ENCODE data around the gene SCMH1. TPM values are rescaled to one million over a fixed set of nuclear protein-coding genes. Genes with fewer than 3 reads are reported as not detected.
A peak's percentile ranks its signal among the peaks of the same experiment; 100 is the strongest.

The SCMH1 gene
- total and polyA plus RNA-seq, 2 of the 4 experiments (the other 2 are of a cell fraction): 9.0 to 19.4 TPM

DNA sequence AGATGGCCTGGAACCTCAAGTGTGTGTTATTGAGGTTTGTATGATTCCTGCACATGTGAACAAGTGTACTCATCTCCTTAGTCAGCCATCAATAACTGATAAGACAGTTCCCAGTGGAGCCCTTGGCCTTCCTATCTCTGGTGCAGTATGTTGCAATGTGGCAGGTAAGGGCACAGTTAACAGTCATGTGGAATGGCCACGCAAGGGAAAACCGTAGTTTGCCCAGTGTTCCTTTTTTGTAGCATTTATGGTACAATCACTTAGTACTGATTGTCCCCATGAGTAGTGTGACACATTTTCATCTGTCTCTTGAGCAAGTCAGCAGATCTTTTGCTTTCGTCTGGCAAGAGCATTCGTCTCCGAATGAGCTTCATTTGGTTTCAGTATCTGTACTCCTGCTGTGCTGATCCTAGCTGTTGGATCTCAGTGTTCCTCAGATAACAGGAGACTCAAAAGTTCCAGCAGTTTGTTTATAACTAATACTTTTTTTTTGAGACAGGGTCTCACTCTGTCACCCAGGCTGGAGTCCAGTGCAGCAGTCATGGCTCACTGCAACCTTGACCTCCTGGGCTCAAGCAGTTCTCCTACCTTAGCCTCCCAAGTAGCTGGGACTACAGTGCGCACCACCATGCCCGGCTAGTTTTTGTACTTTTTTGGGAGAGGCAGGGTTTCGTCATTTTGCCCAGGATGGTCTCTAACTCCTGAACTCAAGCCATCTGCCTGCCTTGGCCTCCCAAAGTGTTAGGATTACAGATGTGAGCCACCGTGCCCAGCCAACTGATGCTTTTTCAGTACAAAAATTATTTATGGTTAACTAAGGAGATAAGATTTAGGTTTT, 254.4 kb downstream of the SCMH1 start:
- CTCF ChIA-PET: interaction anchor here (1.0 kb wide), 1 partner anchor 15 kb away, joined by 4 read pairs; no protein-coding TSS in a partner anchor
- WGBS, 2 experiments (ENCODE audit: extremely low coverage in 2 of 2, insufficient read length in 1 of 2): 97% methylated on average over 6 of the region's 9 CpGs; no CpG with 5 or more reads in 1 of the 2 experiments
- peaks cover 13% of the 10 kb centered on the region for H3K9me1 ChIP-seq (ENCODE audit: insufficient read depth, low read length)
- H4K91ac ChIP-seq (ENCODE audit: insufficient read depth, low read depth, low read length): no peak overlapping the region
- peaks cover 39% of the 10 kb centered on the region for H3K36me3 ChIP-seq (ENCODE audit: control insufficient read depth, insufficient read depth, low read length)
- no peak overlapping the region; the same call in 1 of the 2 replicates for H2AK5ac ChIP-seq (ENCODE audit: low read depth, low read length)
- peaks cover 41 to 67% of the 10 kb centered on the region in 2 experiments for H3K79me1 ChIP-seq (ENCODE audit: low read depth in 1 of 2, low read length in 2 of 2)
- dilution Hi-C loops (cut with HindIII; ENCODE audit: low sequenced_read_pairs, unreplicated experiment) (no loop called here), intact Hi-C loops (cut with micrococcal nuclease) (no loop called here), in situ Hi-C loops (cut with MboI; ENCODE audit: low sequenced_read_pairs) (no loop called here)
- DNase-seq (no peak), ATAC-seq (ENCODE audit: low read depth) (no peak)
- H3K27ac ChIP-seq (ENCODE audit: insufficient read depth, low read length): no peak overlapping the region
- no peak overlapping the region for H3K18ac ChIP-seq (ENCODE audit: low read depth, low read length)
- BruUV-seq (replicated peaks): no TSS peak
- no peak overlapping the region for H2AK9ac ChIP-seq (replicated peaks; ENCODE audit: low read depth, low read length, poor library complexity)
- no peak overlapping the region for H2AFZ ChIP-seq (replicated peaks; ENCODE audit: low read length, poor library complexity)
- no peak for TF ChIP-seq FOS (IDR thresholded peaks at IDR 0.05; ENCODE audit: low read depth, low read length)
- no peak for TF ChIP-seq RCOR1 (IDR thresholded peaks at IDR 0.05; ENCODE audit: insufficient replicate concordance, low read length)
- TF ChIP-seq CEBPB (IDR thresholded peaks at IDR 0.05; ENCODE audit: low read depth, low read length): no peak
- TF ChIP-seq, protein P1, sequence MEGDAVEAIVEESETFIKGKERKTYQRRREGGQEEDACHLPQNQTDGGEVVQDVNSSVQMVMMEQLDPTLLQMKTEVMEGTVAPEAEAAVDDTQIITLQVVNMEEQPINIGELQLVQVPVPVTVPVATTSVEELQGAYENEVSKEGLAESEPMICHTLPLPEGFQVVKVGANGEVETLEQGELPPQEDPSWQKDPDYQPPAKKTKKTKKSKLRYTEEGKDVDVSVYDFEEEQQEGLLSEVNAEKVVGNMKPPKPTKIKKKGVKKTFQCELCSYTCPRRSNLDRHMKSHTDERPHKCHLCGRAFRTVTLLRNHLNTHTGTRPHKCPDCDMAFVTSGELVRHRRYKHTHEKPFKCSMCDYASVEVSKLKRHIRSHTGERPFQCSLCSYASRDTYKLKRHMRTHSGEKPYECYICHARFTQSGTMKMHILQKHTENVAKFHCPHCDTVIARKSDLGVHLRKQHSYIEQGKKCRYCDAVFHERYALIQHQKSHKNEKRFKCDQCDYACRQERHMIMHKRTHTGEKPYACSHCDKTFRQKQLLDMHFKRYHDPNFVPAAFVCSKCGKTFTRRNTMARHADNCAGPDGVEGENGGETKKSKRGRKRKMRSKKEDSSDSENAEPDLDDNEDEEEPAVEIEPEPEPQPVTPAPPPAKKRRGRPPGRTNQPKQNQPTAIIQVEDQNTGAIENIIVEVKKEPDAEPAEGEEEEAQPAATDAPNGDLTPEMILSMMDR (conservative IDR thresholded peaks at IDR 0.05; ENCODE audit: low read depth, low read length): no peak
- no peak for TF ChIP-seq MXI1 (IDR thresholded peaks at IDR 0.05; ENCODE audit: borderline replicate concordance, low read depth, low read length)
- TF ChIP-seq MAZ (IDR thresholded peaks at IDR 0.05; ENCODE audit: borderline replicate concordance, low read depth, low read length): no peak
- no peak for TF ChIP-seq RAD21 (IDR thresholded peaks at IDR 0.05; ENCODE audit: low read length)
- TF ChIP-seq, protein P2, sequence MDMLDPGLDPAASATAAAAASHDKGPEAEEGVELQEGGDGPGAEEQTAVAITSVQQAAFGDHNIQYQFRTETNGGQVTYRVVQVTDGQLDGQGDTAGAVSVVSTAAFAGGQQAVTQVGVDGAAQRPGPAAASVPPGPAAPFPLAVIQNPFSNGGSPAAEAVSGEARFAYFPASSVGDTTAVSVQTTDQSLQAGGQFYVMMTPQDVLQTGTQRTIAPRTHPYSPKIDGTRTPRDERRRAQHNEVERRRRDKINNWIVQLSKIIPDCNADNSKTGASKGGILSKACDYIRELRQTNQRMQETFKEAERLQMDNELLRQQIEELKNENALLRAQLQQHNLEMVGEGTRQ (IDR thresholded peaks at IDR 0.05; ENCODE audit: low read depth, low read length): no peak
- no peak for TF ChIP-seq CHD1 (IDR thresholded peaks at IDR 0.05; ENCODE audit: low read depth, low read length)
- no peak for TF ChIP-seq RFX5 (IDR thresholded peaks at IDR 0.05; ENCODE audit: low read depth, low read length)
- TF ChIP-seq NFE2L2 (IDR thresholded peaks at IDR 0.05; ENCODE audit: low read depth, low read length): no peak
- TF ChIP-seq, protein P3, sequence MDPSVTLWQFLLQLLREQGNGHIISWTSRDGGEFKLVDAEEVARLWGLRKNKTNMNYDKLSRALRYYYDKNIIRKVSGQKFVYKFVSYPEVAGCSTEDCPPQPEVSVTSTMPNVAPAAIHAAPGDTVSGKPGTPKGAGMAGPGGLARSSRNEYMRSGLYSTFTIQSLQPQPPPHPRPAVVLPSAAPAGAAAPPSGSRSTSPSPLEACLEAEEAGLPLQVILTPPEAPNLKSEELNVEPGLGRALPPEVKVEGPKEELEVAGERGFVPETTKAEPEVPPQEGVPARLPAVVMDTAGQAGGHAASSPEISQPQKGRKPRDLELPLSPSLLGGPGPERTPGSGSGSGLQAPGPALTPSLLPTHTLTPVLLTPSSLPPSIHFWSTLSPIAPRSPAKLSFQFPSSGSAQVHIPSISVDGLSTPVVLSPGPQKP (IDR thresholded peaks at IDR 0.05; ENCODE audit: borderline replicate concordance, low read depth, low read length): no peak
- TF ChIP-seq POLR2A (IDR thresholded peaks at IDR 0.05; ENCODE audit: low read depth, low read length): no peak
- TF ChIP-seq SMC3 (IDR thresholded peaks at IDR 0.05; ENCODE audit: low read depth, low read length): no peak
- no peak for TF ChIP-seq BHLHE40 (IDR thresholded peaks at IDR 0.05; ENCODE audit: low read depth, low read length)
- H3K9me3 ChIP-seq (ENCODE audit: control insufficient read depth, insufficient read depth, low read length): no peaks in the 10 kb centered on the region
- peak overlapping the region; percentile 5 for H2BK5ac ChIP-seq (ENCODE audit: low read depth, low read length, poor library complexity, severe bottlenecking)
- no peak overlapping the region for H3K4ac ChIP-seq (ENCODE audit: low read depth, low read length)
- H2BK20ac ChIP-seq (ENCODE audit: low read depth, low read length): no peak overlapping the region
- no peak overlapping the region for H3K14ac ChIP-seq (replicated peaks; ENCODE audit: low read depth, low read length)
- no peaks in the 10 kb centered on the region for H3K27me3 ChIP-seq (ENCODE audit: control insufficient read depth, insufficient read depth, low read length)
- no peak overlapping the region for H2BK120ac ChIP-seq (ENCODE audit: low read depth, low read length)
- no peak overlapping the region for H4K8ac ChIP-seq (ENCODE audit: low read depth in 2 of 2, low read length in 2 of 2)
- H4K20me1 ChIP-seq (ENCODE audit: insufficient read depth, low read length): peaks cover 17% of the 10 kb centered on the region
- H2BK15ac ChIP-seq (ENCODE audit: low read depth, low read length): no peak overlapping the region
- POLR2A ChIA-PET (ENCODE audit: unreplicated experiment): no interaction called here
- no peak overlapping the region for H3K4me2 ChIP-seq (ENCODE audit: low read depth, low read length)
- peaks cover 15% of the 10 kb centered on the region for H3K4me1 ChIP-seq (ENCODE audit: control insufficient read depth, insufficient read depth, low read length)
- no peak overlapping the region for H3K56ac ChIP-seq (ENCODE audit: extremely low read depth, insufficient read depth, low read length)
- H3K9ac ChIP-seq (ENCODE audit: low read depth, low read length): no peak overlapping the region
- H4K5ac ChIP-seq (ENCODE audit: low read depth, low read length): no peak overlapping the region
- no peak overlapping the region for H3K23ac ChIP-seq (ENCODE audit: low read depth, low read length)
- no peak overlapping the region for H3K4me3 ChIP-seq (ENCODE audit: insufficient read depth, low read depth, low read length)

Measured in IMR-90 (cell line).